Gastrocnemius medialis (tissue), 4 donors: ENCODE results near the gene PRCC. TPM values are rescaled to one million over a fixed set of nuclear protein-coding genes. Genes with fewer than 3 reads are reported as not detected.

Experiments used
- ATAC-seq, 2 donors: fragments of 150-250 bp; one replicate each; pipeline ENCODE4 v1.9.1; 2016
- DNase-seq, 2 donors: peaks; one replicate each; pipeline ENCODE4 v3.0.0-alpha.2; 2019
- H3K27ac ChIP-seq, 4 donors: fragments of 200-600 bp; sonication (generic); 1 replicate in 1 of 4; 2 replicates in 3 of 4; pipeline ENCODE4 v1.5.1; 2016 to 2018; ENCODE audit warnings: mild to moderate bottlenecking in 2 of 4, moderate library complexity in 1 of 4
- H3K27me3 ChIP-seq, 3 donors: fragments of 200-600 bp; sonication (generic) in 2 of 3; 1 replicate in 1 of 3; 2 replicates in 2 of 3; pipeline versions ENCODE4 v1.5.1 to v1.6.0; 2016 to 2019; ENCODE audit warnings: mild to moderate bottlenecking in 1 of 3, moderate library complexity in 1 of 3
- H3K36me3 ChIP-seq, 2 donors: fragments of 200-600 bp; sonication (generic) in 1 of 2; one replicate each; pipeline ENCODE4 v1.5.1; 2017 to 2018
- H3K4me1 ChIP-seq, 2 donors: fragments of 200-600 bp; sonication (generic) in 1 of 2; one replicate each; pipeline ENCODE4 v1.5.1; 2016 to 2017; ENCODE audit warnings: mild to moderate bottlenecking in 2 of 2
- H3K4me3 ChIP-seq, 4 donors: fragments of 200-600 bp; sonication (generic) in 3 of 4; 1 replicate in 1 of 4; 2 replicates in 3 of 4; pipeline ENCODE4 v1.5.1; 2016 to 2019; ENCODE audit warnings: mild to moderate bottlenecking in 2 of 4
- H3K9me3 ChIP-seq, 3 donors: fragments of 200-600 bp; sonication (generic) in 2 of 3; 1 replicate in 1 of 3; 2 replicates in 2 of 3; pipeline ENCODE4 v1.5.1; 2016 to 2019
- POLR2A ChIP-seq, 2 donors: fragments of 450-650 bp; IDR thresholded peaks; one replicate each; pipeline ENCODE4 v1.6.1; 2017; ENCODE audit warnings: antibody characterized with exemption in 2 of 2, mild to moderate bottlenecking in 2 of 2, moderate library complexity in 2 of 2
- in situ Hi-C, 4 donors: fragments of 200-750 bp; cut with MboI; loops; one replicate each; pipeline versions ENCODE4 v1.15.0 to v1.8.0; 2017; ENCODE audit warnings: low sequenced_read_pairs in 4 of 4
- intact Hi-C: fragments of 100-400 bp; cut with DNase I; formaldehyde crosslinking; loops from one replicate; pipeline ENCODE4 v1.15.1; 2023; ENCODE audit warnings: low total_unique reads
- total RNA-seq, 4 donors: library from RNA; depleted of rRNA; stranded (reverse); fragments of >200 nt; gene quantifications; one replicate each; pipeline versions ENCODE4 v1.1.0 to v1.2.3, GENCODE V29; 2016
- TF ChIP-seq, protein P1 (sequence below), 5 experiments: fragments of 450-650 bp in 3 of 5; fragments of 200-600 bp in 2 of 5; sonication (generic) in 2 of 5; IDR thresholded peaks in 4 of 5; conservative IDR thresholded peaks in 1 of 5; 1 replicate in 4 of 5; 2 replicates in 1 of 5; pipeline ENCODE4 v1.5.1; 2016 to 2019; ENCODE audit warnings: antibody characterized with exemption in 5 of 5, mild to moderate bottlenecking in 3 of 5, moderate library complexity in 3 of 5

Gene PRCC
- total RNA-seq, 4 donors from 2014 or later, result 42.8 to 62.3 (median 46.5) TPM

DNA sequence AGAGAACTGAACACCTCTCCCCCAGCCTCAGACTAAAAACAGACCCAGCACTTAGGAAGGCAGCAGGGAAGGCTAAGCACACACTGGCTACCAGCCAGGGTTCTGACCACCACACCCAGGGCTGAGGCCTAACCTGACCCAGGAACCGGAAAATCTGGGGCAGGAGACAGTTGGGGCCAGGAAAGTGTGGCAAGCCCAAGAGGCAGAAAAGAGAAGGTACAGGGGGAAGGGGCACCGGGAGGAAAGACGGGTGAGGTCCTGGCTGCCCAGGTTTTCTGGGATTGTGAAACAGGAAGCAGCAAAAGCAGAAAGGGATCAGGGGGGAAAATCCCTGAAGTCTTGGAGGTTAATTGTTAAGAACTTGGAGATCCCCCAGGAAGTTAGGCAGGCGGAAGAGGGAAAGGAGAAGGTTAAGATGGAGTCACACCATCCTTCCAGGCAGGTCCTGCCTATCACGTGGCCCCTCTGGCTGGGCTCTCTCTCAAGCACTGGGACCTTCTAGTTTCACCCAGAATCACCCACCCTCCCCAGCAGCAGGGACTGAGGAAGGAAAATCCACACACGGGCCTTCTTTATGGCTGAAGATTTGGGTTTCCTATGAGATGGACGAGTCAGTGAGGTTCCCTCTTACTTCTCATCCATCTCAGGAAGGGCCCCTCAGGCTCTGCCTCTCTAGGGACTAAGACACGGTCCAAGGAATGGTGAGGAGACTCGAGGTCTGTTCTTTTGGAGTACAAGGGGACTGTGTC, 18.5 kb upstream of the PRCC start:
- in situ Hi-C loops (loop anchor here in 1 of 4 donors (25.0 kb wide), 1 partner anchor 687 kb away; the partner anchor contains the start of genes LAMTOR2, RAB25 and UBQLN4), intact Hi-C loops (loop anchor here (5.0 to 10.0 kb wide), 3 partner anchors 242 to 624 kb away; partner anchors contain the start of genes CCT3 and TSACC)
- Histone ChIP-seq H3K36me3 (peaks cover 0 to 13% of the 10 kb centered on the region in 2 donors), H3K4me1 (peaks cover 49 to 64% of the 10 kb centered on the region in 2 donors), H3K27ac (peak overlapping the region; percentile 94 to 100 (median 100)), H3K9me3 (no peaks in the 10 kb centered on the region), H3K27me3 (no peaks in the 10 kb centered on the region), H3K4me3 (peak overlapping the region; percentile 86 to 100 (median 96))
- DNase-seq (peak; percentile 53 to 80), ATAC-seq (peak; percentile 8 to 14)
- peak; percentile 58 to 62 for TF ChIP-seq POLR2A (IDR thresholded peaks at IDR 0.05)
- TF ChIP-seq, protein P1, sequence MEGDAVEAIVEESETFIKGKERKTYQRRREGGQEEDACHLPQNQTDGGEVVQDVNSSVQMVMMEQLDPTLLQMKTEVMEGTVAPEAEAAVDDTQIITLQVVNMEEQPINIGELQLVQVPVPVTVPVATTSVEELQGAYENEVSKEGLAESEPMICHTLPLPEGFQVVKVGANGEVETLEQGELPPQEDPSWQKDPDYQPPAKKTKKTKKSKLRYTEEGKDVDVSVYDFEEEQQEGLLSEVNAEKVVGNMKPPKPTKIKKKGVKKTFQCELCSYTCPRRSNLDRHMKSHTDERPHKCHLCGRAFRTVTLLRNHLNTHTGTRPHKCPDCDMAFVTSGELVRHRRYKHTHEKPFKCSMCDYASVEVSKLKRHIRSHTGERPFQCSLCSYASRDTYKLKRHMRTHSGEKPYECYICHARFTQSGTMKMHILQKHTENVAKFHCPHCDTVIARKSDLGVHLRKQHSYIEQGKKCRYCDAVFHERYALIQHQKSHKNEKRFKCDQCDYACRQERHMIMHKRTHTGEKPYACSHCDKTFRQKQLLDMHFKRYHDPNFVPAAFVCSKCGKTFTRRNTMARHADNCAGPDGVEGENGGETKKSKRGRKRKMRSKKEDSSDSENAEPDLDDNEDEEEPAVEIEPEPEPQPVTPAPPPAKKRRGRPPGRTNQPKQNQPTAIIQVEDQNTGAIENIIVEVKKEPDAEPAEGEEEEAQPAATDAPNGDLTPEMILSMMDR (IDR thresholded peaks at IDR 0.05 in 4 of 5, conservative IDR thresholded peaks at IDR 0.05 in 1 of 5), result no peak

DNA sequence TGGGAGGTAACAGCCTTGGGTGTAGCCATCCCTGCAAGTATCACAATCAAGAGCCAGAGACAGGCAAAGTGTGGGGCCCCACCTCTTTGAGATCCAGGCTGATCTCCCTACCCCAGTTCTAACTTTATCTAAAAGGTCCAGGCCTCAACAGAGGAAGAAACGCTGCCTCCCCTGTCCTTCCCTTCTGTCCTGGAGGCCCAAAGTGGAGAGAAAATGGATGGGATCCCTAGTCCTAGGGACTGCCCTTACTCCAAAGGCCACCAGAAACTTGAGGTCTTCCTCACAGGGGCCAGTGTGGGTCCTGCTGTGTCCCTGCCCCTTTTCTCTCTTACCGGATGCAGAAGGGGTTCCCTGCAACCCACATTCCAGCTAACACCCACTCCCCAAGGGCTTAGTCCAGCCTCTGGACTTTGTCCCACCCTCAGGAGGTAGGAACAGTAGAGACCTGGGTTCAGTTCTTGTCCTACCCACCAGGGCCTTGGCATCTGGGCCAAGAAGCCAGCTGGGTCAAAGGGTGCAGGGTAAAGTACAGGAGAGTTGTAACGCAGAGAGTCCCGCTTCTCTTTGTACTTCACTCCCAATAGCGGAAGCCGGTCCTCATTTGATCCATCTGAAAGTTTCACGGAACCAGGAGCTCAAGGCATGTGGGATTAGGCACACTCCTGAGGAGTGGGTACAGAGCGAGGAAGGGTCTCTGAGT, 17.8 kb upstream of the PRCC start:
- Histone ChIP-seq H3K9me3 (no peaks in the 10 kb centered on the region), H3K4me1 (peaks cover 57 to 68% of the 10 kb centered on the region in 2 donors), H3K27ac (peak overlapping the region; percentile 94 to 100 (median 100)), H3K4me3 (peak overlapping the region; percentile 86 to 100 (median 96)), H3K36me3 (peaks cover 0 to 5% of the 10 kb centered on the region in 2 donors), H3K27me3 (no peaks in the 10 kb centered on the region)
- in situ Hi-C loops, result loop anchor here in 1 of 4 donors (25.0 kb wide), 1 partner anchor 687 kb away; the partner anchor contains the start of genes LAMTOR2, RAB25 and UBQLN4
- intact Hi-C loops, result loop anchor here (5.0 to 10.0 kb wide), 3 partner anchors 242 to 625 kb away; partner anchors contain the start of genes CCT3 and TSACC
- DNase-seq, result no peak
- no peak for TF ChIP-seq POLR2A (IDR thresholded peaks at IDR 0.05)
- TF ChIP-seq, protein P1 (IDR thresholded peaks at IDR 0.05 in 4 of 5, conservative IDR thresholded peaks at IDR 0.05 in 1 of 5), result peak in 2 of 5 experiments; percentile 10 to 19
- ATAC-seq, result no peak

DNA sequence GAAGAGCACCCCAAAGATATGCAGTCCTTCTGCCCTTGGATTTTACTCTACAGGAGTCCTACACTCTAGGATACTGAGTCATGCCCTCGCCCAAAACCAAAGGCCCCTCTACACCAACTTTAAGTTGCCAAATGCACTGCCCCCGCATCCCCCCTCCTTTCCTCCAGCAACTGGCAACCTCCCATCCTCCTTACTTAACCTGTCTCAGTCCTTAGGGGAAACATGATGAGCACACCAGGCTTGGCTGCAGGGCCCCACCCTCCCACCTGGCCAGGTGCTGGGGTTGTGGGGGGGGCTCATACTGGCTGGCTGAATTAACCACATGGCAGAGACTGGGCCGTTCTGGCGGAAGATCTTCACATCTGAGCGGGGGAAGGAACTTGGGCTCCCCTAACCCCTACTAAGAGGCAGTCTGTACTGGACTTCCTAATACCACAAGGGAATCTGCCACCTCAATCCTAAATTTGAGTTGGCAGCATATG, 17.1 kb upstream of the PRCC start:
- DNase-seq, result peak in 1 of 2 donors; percentile 78
- Histone ChIP-seq H3K36me3 (no peaks in the 10 kb centered on the region), H3K4me1 (peaks cover 58 to 67% of the 10 kb centered on the region in 2 donors), H3K27ac (peak overlapping the region; percentile 94 to 100 (median 100)), H3K9me3 (no peaks in the 10 kb centered on the region), H3K4me3 (peak overlapping the region; percentile 86 to 100 (median 96)), H3K27me3 (no peaks in the 10 kb centered on the region)
- peak; percentile 32 to 41 for TF ChIP-seq POLR2A (IDR thresholded peaks at IDR 0.05)
- TF ChIP-seq, protein P1 (IDR thresholded peaks at IDR 0.05 in 4 of 5, conservative IDR thresholded peaks at IDR 0.05 in 1 of 5), result no peak
- ATAC-seq, result peak in 1 of 2 donors; percentile 0
- in situ Hi-C loops (no loop called here), intact Hi-C loops (no loop called here)

DNA sequence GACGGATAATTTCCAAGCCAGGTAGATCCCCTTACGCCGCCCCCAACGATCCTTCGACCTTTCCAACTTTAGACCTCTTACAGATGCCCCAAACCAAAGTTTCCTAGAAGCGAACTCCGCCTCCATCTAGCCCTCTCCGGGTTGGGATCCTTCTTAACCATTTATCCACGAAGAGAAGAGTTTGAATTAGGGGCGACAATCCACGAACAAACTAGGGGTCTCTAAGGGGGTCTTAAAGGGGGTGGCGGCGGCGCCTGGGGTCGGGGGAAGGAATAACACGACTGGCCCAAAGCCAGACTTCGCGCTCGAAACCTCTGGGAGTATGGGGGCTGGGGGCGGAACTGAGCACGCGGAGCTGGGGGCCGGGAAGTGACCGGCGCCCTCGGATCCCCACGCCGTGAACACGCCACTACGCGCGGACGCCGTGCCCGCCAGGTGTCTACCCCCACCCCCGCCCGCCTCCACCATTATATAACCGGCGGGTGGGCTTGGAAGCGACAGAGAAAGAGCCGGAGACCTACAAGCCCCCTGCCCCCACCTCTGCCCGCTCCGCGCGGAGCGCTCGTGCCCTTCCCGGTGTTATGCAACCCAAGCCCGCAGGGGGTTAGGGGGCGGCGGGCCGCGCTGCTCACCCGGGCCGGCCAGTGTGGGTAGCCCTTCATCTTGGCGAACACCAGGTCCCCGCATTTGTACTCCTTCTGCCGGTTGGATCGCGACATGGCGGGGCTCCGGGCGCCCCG, 16.5 kb upstream of the PRCC start:
- no peaks in the 10 kb centered on the region for H3K36me3 ChIP-seq
- peak in 1 of 2 donors; percentile 35 for TF ChIP-seq POLR2A (IDR thresholded peaks at IDR 0.05)
- TF ChIP-seq, protein P1 (IDR thresholded peaks at IDR 0.05 in 4 of 5, conservative IDR thresholded peaks at IDR 0.05 in 1 of 5), result peak in 2 of 5 experiments; percentile 23 to 26
- intact Hi-C loops (loop anchor here (1.0 kb wide), 2 partner anchors 16 to 23 kb away; partner anchors contain the start of genes ISG20L2, METTL25B and PRCC), in situ Hi-C loops (no loop called here)
- peak overlapping the region; percentile 94 to 100 (median 100) for H3K27ac ChIP-seq
- ATAC-seq, result peak; percentile 11 to 18
- no peaks in the 10 kb centered on the region for H3K27me3 ChIP-seq
- DNase-seq, result peak in 1 of 2 donors; percentile 69
- H3K4me1 ChIP-seq, result peaks cover 52 to 61% of the 10 kb centered on the region in 2 donors
- H3K4me3 ChIP-seq, result peak overlapping the region; percentile 86 to 100 (median 96)
- H3K9me3 ChIP-seq, result no peaks in the 10 kb centered on the region
